HCEC 1CT (cell line): ENCODE data around the gene GOLGB1.

Experiments used
- DNase-seq: peaks from one replicate; pipeline ENCODE4 v3.0.0-alpha.2; 2017

GOLGB1 gene

GRCh38 chr3:121626495-121626894 is 123.0 kb downstream of the GOLGB1 start:
- DNase-seq, result no peak

- DNase-seq, result no peak
Observed at GRCh38 chr3:121624147-121624899, 125.2 kb downstream of the GOLGB1 start.

- DNase-seq, result no peak
Observed at GRCh38 chr3:121621491-121621890, 128.1 kb downstream of the GOLGB1 start.

- DNase-seq, result no peak
Observed at GRCh38 chr3:121619691-121620090, 129.8 kb downstream of the GOLGB1 start.
